Gastrocnemius medialis (tissue), 4 donors: ENCODE measurements around the gene ASIC2.

Experiments used
- POLR2A ChIP-seq, 2 donors: fragments of 450-650 bp; IDR thresholded peaks; one replicate each; pipeline ENCODE4 v1.6.1; 2017; ENCODE audit warnings: antibody characterized with exemption in 2 of 2, mild to moderate bottlenecking in 2 of 2, moderate library complexity in 2 of 2
- TF ChIP-seq, protein P1 (sequence below), 5 experiments: fragments of 450-650 bp in 3 of 5; fragments of 200-600 bp in 2 of 5; sonication (generic) in 2 of 5; IDR thresholded peaks in 4 of 5; conservative IDR thresholded peaks in 1 of 5; 1 replicate in 4 of 5; 2 replicates in 1 of 5; pipeline ENCODE4 v1.5.1; 2016 to 2019; ENCODE audit warnings: antibody characterized with exemption in 5 of 5, mild to moderate bottlenecking in 3 of 5, moderate library complexity in 3 of 5

GRCh38 chr17:32970281-32970680 lies 322.8 kb downstream of the ASIC2 start:
- TF ChIP-seq, protein P1, sequence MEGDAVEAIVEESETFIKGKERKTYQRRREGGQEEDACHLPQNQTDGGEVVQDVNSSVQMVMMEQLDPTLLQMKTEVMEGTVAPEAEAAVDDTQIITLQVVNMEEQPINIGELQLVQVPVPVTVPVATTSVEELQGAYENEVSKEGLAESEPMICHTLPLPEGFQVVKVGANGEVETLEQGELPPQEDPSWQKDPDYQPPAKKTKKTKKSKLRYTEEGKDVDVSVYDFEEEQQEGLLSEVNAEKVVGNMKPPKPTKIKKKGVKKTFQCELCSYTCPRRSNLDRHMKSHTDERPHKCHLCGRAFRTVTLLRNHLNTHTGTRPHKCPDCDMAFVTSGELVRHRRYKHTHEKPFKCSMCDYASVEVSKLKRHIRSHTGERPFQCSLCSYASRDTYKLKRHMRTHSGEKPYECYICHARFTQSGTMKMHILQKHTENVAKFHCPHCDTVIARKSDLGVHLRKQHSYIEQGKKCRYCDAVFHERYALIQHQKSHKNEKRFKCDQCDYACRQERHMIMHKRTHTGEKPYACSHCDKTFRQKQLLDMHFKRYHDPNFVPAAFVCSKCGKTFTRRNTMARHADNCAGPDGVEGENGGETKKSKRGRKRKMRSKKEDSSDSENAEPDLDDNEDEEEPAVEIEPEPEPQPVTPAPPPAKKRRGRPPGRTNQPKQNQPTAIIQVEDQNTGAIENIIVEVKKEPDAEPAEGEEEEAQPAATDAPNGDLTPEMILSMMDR (IDR thresholded peaks at IDR 0.05 in 4 of 5, conservative IDR thresholded peaks at IDR 0.05 in 1 of 5) = no peak
- TF ChIP-seq POLR2A (IDR thresholded peaks at IDR 0.05) = no peak
